Nephron (organoid): ENCODE data around the gene VAMP5.
"Not testable (repeated sequence)": the region's sequence is repeated elsewhere in the genome, so short reads cannot be mapped to it uniquely, and the experiment has no call there.

Experiments used
- H3K27ac Mint-ChIP-seq, 3 experiments: 2 replicates each; pipeline ENCODE4 v1.8.0; 2020; ENCODE audit warnings: mixed read lengths in 3 of 3, mild to moderate bottlenecking in 2 of 3, moderate library complexity in 1 of 3
- H3K27me3 Mint-ChIP-seq: 2 replicates; pipeline ENCODE4 v1.8.0; 2021; ENCODE audit warnings: low read depth, mild to moderate bottlenecking, moderate library complexity, mixed read lengths
- H3K36me3 Mint-ChIP-seq: 2 replicates; pipeline ENCODE4 v1.8.0; 2020; ENCODE audit warnings: low read depth, mixed read lengths
- H3K4me1 Mint-ChIP-seq: 2 replicates; pipeline ENCODE4 v1.8.0; 2020; ENCODE audit warnings: mixed read lengths
- H3K4me3 Mint-ChIP-seq, 3 experiments: 2 replicates each; pipeline ENCODE4 v1.8.0; 2020; ENCODE audit warnings: mild to moderate bottlenecking in 3 of 3, mixed read lengths in 3 of 3, moderate library complexity in 2 of 3
- H3K9me3 Mint-ChIP-seq: 2 replicates; pipeline ENCODE4 v1.8.0; 2020; ENCODE audit warnings: mixed read lengths
- CTCF ChIP-seq, 3 experiments: fragments of 200-600 bp; sonication (generic); IDR thresholded peaks; one replicate each; pipeline ENCODE4 v1.5.0; 2021; ENCODE audit warnings: antibody characterized with exemption in 3 of 3; ENCODE audit not compliant: unreplicated experiment in 3 of 3

Gene VAMP5

GRCh38 chr2:85611705-85612587 is 27.7 kb downstream of the VAMP5 start, which contains the start of gene C2orf68:
Gene C2orf68 (minus strand): TSS chr2:85612066. CDS start chr2:85611984, 82 bp downstream.
- H3K36me3 Mint-ChIP-seq = peaks cover 23% of the 10 kb centered on the region

GRCh38 chr2:85613717-85614515 is 29.7 kb downstream of the VAMP5 start:
- TF ChIP-seq CTCF (IDR thresholded peaks at IDR 0.05; ENCODE audit: unreplicated experiment in 3 of 3) = no peak
- peak overlapping the region; percentile 38 to 71 (median 60) for H3K27ac Mint-ChIP-seq
- peak overlapping the region; percentile 56 to 80 (median 72) for H3K4me3 Mint-ChIP-seq
- H3K9me3 Mint-ChIP-seq = no peaks in the 10 kb centered on the region
- H3K4me1 Mint-ChIP-seq = peaks cover 16% of the 10 kb centered on the region
- peaks cover 11% of the 10 kb centered on the region for H3K36me3 Mint-ChIP-seq
- H3K27me3 Mint-ChIP-seq = no peaks in the 10 kb centered on the region

More at GRCh38 chr2:85611705-85612587, 27.7 kb downstream of the VAMP5 start, which contains the start of gene C2orf68:
- H3K4me3 Mint-ChIP-seq = peak within 1 kb of the TSS; percentile 96 to 99 (median 98)
- peaks cover 18% of the 10 kb centered on the region for H3K4me1 Mint-ChIP-seq
- H3K27me3 Mint-ChIP-seq = peaks cover 3% of the 10 kb centered on the region
- H3K27ac Mint-ChIP-seq = peak within 1 kb of the TSS; percentile 85 to 96 (median 94)
- no peak for TF ChIP-seq CTCF (IDR thresholded peaks at IDR 0.05; ENCODE audit: unreplicated experiment in 3 of 3)
- H3K9me3 Mint-ChIP-seq = no peaks in the 10 kb centered on the region

- H3K36me3 Mint-ChIP-seq, H3K9me3 Mint-ChIP-seq, H3K27me3 Mint-ChIP-seq: not testable (repeated sequence)
- H3K4me1 Mint-ChIP-seq = peaks cover 16% of the 10 kb centered on the region
- H3K4me3 Mint-ChIP-seq = peak overlapping the region; percentile 54 to 82 (median 76)
- H3K27ac Mint-ChIP-seq = peak overlapping the region in 2 of 3 experiments; percentile 50 to 63
Observed at GRCh38 chr2:85614757-85615156, 30.5 kb downstream of the VAMP5 start.

DNA sequence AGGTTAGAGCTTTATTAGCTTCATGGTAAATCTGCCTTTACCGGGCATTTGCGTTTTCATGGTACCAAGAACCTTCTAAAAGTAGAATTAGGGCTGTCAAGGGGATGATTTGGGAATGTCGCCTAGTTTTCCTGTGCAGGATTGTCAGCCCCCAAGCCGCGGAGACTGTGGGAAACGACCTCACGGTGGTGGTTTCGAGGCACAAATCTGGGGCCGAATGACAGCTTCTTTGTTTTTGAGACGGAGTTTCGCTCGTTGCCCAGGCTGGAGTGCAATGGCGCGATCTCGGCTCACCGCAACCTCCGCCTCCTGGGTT is 31.1 kb downstream of the VAMP5 start:
- Mint-ChIP-seq H3K4me3 (peak overlapping the region; percentile 44 to 97 (median 72)), H3K27ac (peak overlapping the region in 1 of 3 experiments; percentile 88), H3K9me3 (no peaks in the 10 kb centered on the region), H3K27me3 (no peaks in the 10 kb centered on the region), H3K4me1 (peaks cover 11% of the 10 kb centered on the region), H3K36me3 (peaks cover 5% of the 10 kb centered on the region)
- TF ChIP-seq CTCF (IDR thresholded peaks at IDR 0.05; ENCODE audit: unreplicated experiment in 3 of 3) = no peak

- not testable (repeated sequence) for H3K9me3 Mint-ChIP-seq, H3K27me3 Mint-ChIP-seq
- Mint-ChIP-seq H3K4me3 (peak overlapping the region; percentile 97 to 98 (median 97)), H3K27ac (peak overlapping the region in 2 of 3 experiments; percentile 33 to 38), H3K36me3 (peaks cover 14% of the 10 kb centered on the region), H3K4me1 (peaks cover 10% of the 10 kb centered on the region)
Observed at GRCh38 chr2:85617723-85618122, 33.5 kb downstream of the VAMP5 start.

GRCh38 chr2:85619617-85620016 is 35.4 kb downstream of the VAMP5 start:
- no peaks in the 10 kb centered on the region for H3K27me3 Mint-ChIP-seq
- TF ChIP-seq CTCF (IDR thresholded peaks at IDR 0.05; ENCODE audit: unreplicated experiment in 3 of 3) = no peak
- no peaks in the 10 kb centered on the region for H3K9me3 Mint-ChIP-seq
- H3K4me3 Mint-ChIP-seq = no peak overlapping the region
- peaks cover 31% of the 10 kb centered on the region for H3K36me3 Mint-ChIP-seq
- peaks cover 10% of the 10 kb centered on the region for H3K4me1 Mint-ChIP-seq
- no peak overlapping the region for H3K27ac Mint-ChIP-seq
